Measurements from ENCODE around the gene TPPP3. TPM values are rescaled to one million over a fixed set of nuclear protein-coding genes. Genes with fewer than 3 reads are reported as not detected.

The TPPP3 gene
- polyA plus RNA-seq, 1 of the 3 experiments (the other 2 are of a cell fraction): 33.5 TPM

DNA sequence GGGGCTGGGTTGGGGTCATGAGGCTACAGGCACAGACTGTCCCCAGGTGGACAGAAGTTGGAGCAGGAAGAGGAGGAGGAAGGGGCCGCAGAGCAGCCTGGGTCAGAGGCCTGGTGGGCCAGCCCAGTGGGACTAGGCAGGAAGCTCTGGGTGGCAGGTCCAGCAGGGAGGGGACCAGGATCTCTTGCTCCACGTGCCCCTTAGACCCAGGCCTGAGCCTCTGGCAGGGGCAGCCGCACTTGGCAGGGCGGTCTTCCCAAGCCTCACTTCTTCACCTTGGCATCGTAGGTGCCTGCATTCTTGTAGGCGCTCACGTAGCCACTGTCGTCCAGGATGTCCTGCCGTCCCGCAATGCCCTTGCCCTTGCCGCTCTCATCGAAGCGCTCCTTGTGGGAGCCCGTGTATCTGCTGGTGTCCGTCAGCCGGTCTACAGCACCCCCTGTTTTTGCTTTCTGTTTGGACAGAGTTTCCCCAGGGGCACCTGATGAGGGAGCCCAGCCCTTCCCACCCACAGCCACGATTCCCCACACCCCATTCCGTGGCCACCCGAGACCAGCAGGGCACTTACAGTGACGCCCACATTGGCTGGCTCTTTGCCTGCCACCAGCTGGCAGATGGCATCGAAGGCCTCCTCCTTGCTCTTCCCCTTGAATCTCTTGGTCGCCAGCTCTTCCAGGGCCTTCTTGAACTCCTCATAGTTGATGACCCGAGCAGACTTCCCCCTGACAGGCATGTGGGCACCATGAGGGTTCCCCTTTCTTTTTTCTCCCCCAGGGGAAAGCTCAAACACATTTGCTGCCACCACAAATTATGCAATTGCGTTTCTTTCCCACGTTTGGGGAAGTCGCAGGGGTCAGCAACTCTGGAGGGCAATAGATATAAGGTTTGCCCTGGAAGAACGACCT lies 3.1 kb downstream of the TPPP3 start (continued):
- TF ChIP-seq CTCF (IDR thresholded peaks at IDR 0.05): no peak
- TF ChIP-seq SMC3 (IDR thresholded peaks at IDR 0.05; ENCODE audit: low read depth, low read length): no peak

- Histone ChIP-seq H3F3A (replicated peaks; ENCODE audit: insufficient read depth) (peaks cover 6% of the 10 kb centered on the region), H3K27ac (ENCODE audit: low read depth in 2 of 2, low read length in 1 of 2) (no peak overlapping the region), H3K4me1 (ENCODE audit: control insufficient read depth in 1 of 2, insufficient read depth in 2 of 2, low read depth in 1 of 2, low read length in 1 of 2) (peaks cover 8 to 37% of the 10 kb centered on the region in 2 experiments; a peak in 2 of 4 replicates), H3K9ac (no peak overlapping the region), H3K4me3 (ENCODE audit: low read depth in 2 of 2, low read length in 1 of 2) (no peak overlapping the region), H3K36me3 (replicated peaks in 1 of 2; ENCODE audit: control insufficient read depth in 1 of 2, insufficient read depth in 2 of 2, low read length in 1 of 2) (no peaks in the 10 kb centered on the region), H3K9me3 (no peaks in the 10 kb centered on the region), H3K9me2 (no peaks in the 10 kb centered on the region), H4K20me1 (ENCODE audit: insufficient read depth) (no peaks in the 10 kb centered on the region), H3K79me2 (ENCODE audit: insufficient read depth) (no peaks in the 10 kb centered on the region), H3K27me3 (ENCODE audit: insufficient read depth) (no peaks in the 10 kb centered on the region), H2AFZ (ENCODE audit: low read depth) (no peak overlapping the region), H3K4me2 (no peak overlapping the region)
- TF ChIP-seq FOSL2 (IDR thresholded peaks at IDR 0.05; ENCODE audit: borderline replicate concordance, low read depth) (no peak), RCOR1 (IDR thresholded peaks at IDR 0.05; ENCODE audit: low read length) (no peak), RAD21 (IDR thresholded peaks at IDR 0.05; ENCODE audit: low read length) (no peak), SMC3 (IDR thresholded peaks at IDR 0.05; ENCODE audit: low read depth, low read length) (no peak), ZBTB33 (IDR thresholded peaks at IDR 0.05; ENCODE audit: borderline replicate concordance, low read depth) (no peak), SIN3A (IDR thresholded peaks at IDR 0.05; ENCODE audit: borderline replicate concordance, low read depth, low read length) (no peak), MAX (IDR thresholded peaks at IDR 0.05; ENCODE audit: low read depth) (no peak)
- no peak for DNase-seq
- ChIA-PET POLR2A (no interaction called here), CTCF (interaction anchor here (0.7 to 3.2 kb wide), 6 partner anchors 11 to 77 kb away, joined by 3 to 14 read pairs (median 6); partner anchors contain the start of genes KCTD19, LRRC36 and ZDHHC1)
- WGBS (ENCODE audit: low lambda C conversion rate): 94% methylated on average over 2 of the region's 2 CpGs
Observed at GRCh38 chr16:67388591-67388990, 4.7 kb downstream of the TPPP3 start.

GRCh38 chr16:67388191-67388590 lies 5.1 kb downstream of the TPPP3 start:
- Histone ChIP-seq H3K36me3 (replicated peaks in 1 of 2; ENCODE audit: control insufficient read depth in 1 of 2, insufficient read depth in 2 of 2, low read length in 1 of 2) (no peaks in the 10 kb centered on the region), H3K4me3 (ENCODE audit: low read depth in 2 of 2, low read length in 1 of 2) (no peak overlapping the region), H3K4me2 (no peak overlapping the region), H3K4me1 (ENCODE audit: control insufficient read depth in 1 of 2, insufficient read depth in 2 of 2, low read depth in 1 of 2, low read length in 1 of 2) (peaks cover 8 to 36% of the 10 kb centered on the region in 2 experiments; a peak in 2 of 4 replicates), H3K9ac (no peak overlapping the region), H3K27ac (ENCODE audit: low read depth in 2 of 2, low read length in 1 of 2) (no peak overlapping the region), H3F3A (replicated peaks; ENCODE audit: insufficient read depth) (peaks cover 6% of the 10 kb centered on the region), H3K9me3 (no peaks in the 10 kb centered on the region), H3K27me3 (ENCODE audit: insufficient read depth) (no peaks in the 10 kb centered on the region), H4K20me1 (ENCODE audit: insufficient read depth) (no peaks in the 10 kb centered on the region), H3K79me2 (ENCODE audit: insufficient read depth) (no peaks in the 10 kb centered on the region), H3K9me2 (no peaks in the 10 kb centered on the region), H2AFZ (ENCODE audit: low read depth) (no peak overlapping the region)
- ChIA-PET POLR2A (no interaction called here), CTCF (interaction anchor here (1.2 to 3.2 kb wide), 4 partner anchors 10 to 40 kb away, joined by 4 to 14 read pairs (median 8); partner anchors contain the start of gene ZDHHC1)
- no peak for TF ChIP-seq POLR2AphosphoS5 (IDR thresholded peaks at IDR 0.05; ENCODE audit: low read depth, low read length)
- TF ChIP-seq, protein P1, sequence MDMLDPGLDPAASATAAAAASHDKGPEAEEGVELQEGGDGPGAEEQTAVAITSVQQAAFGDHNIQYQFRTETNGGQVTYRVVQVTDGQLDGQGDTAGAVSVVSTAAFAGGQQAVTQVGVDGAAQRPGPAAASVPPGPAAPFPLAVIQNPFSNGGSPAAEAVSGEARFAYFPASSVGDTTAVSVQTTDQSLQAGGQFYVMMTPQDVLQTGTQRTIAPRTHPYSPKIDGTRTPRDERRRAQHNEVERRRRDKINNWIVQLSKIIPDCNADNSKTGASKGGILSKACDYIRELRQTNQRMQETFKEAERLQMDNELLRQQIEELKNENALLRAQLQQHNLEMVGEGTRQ (IDR thresholded peaks at IDR 0.05; ENCODE audit: borderline replicate concordance, low read depth, low read length): no peak
- no peak for TF ChIP-seq FOSL2 (IDR thresholded peaks at IDR 0.05; ENCODE audit: borderline replicate concordance, low read depth)
- no peak for TF ChIP-seq TAF1 (IDR thresholded peaks at IDR 0.05; ENCODE audit: borderline replicate concordance, low read depth, low read length)
- TF ChIP-seq RXRA (IDR thresholded peaks at IDR 0.05; ENCODE audit: borderline replicate concordance, low read depth): no peak
- DNase-seq: no peak
- 87% methylated on average over 8 of the region's 8 CpGs for WGBS (ENCODE audit: low lambda C conversion rate)
